ENCODE data around the gene GFER. TPM values are rescaled to one million over a fixed set of nuclear protein-coding genes. Genes with fewer than 3 reads are reported as not detected.
A peak's percentile ranks its signal among the peaks of the same experiment; 100 is the strongest.

The GFER gene
- total RNA-seq, 1 donor = 8.7 TPM

- Histone ChIP-seq H3K4me1 (ENCODE audit: insufficient read depth, low read length) (peaks cover 4% of the 10 kb centered on the region), H2AFZ (ENCODE audit: low read length) (no peak overlapping the region), H3K36me3 (ENCODE audit: insufficient read depth, low read length) (no peaks in the 10 kb centered on the region), H3K4me2 (ENCODE audit: insufficient read depth, low read length) (no peak overlapping the region), H3K4me3 (ENCODE audit: insufficient read depth, low read length) (no peak overlapping the region), H4K20me1 (ENCODE audit: insufficient read depth, low read length) (no peaks in the 10 kb centered on the region), H3K27ac (ENCODE audit: low read depth, low read length) (no peak overlapping the region), H3K9me3 (ENCODE audit: low read depth, low read length) (no peaks in the 10 kb centered on the region), H3K79me2 (ENCODE audit: insufficient read depth, low read length) (peaks cover 3% of the 10 kb centered on the region), H3K27me3 (ENCODE audit: insufficient read depth, low read length) (peaks cover 14% of the 10 kb centered on the region)
- DNase-seq (ENCODE audit: insufficient read length, low spot score, missing footprints) = no peak
- TF ChIP-seq CTCF (IDR thresholded peaks at IDR 0.05; ENCODE audit: extremely low read depth, low read depth, low read length) = no peak
These were observed 31.3 kb downstream of the GFER start for GRCh38 chr16:2015117-2015946.

- Histone ChIP-seq H3K4me1 (ENCODE audit: insufficient read depth, low read length) (no peaks in the 10 kb centered on the region), H3K4me3 (ENCODE audit: insufficient read depth, low read length) (no peak overlapping the region), H3K9me3 (ENCODE audit: low read depth, low read length) (no peaks in the 10 kb centered on the region), H2AFZ (ENCODE audit: low read length) (no peak overlapping the region), H3K4me2 (ENCODE audit: insufficient read depth, low read length) (no peak overlapping the region), H3K27me3 (ENCODE audit: insufficient read depth, low read length) (peaks cover 19% of the 10 kb centered on the region), H3K36me3 (ENCODE audit: insufficient read depth, low read length) (no peaks in the 10 kb centered on the region), H4K20me1 (ENCODE audit: insufficient read depth, low read length) (no peaks in the 10 kb centered on the region), H3K27ac (ENCODE audit: low read depth, low read length) (no peak overlapping the region), H3K79me2 (ENCODE audit: insufficient read depth, low read length) (no peaks in the 10 kb centered on the region)
- no peak for TF ChIP-seq CTCF (IDR thresholded peaks at IDR 0.05; ENCODE audit: extremely low read depth, low read depth, low read length)
- DNase-seq (ENCODE audit: insufficient read length, low spot score, missing footprints) = no peak
These were observed 31.9 kb downstream of the GFER start for GRCh38 chr16:2015947-2016208.

- peaks cover 19% of the 10 kb centered on the region for H3K27me3 ChIP-seq (ENCODE audit: insufficient read depth, low read length)
- no peaks in the 10 kb centered on the region for H3K36me3 ChIP-seq (ENCODE audit: insufficient read depth, low read length)
- H3K4me3 ChIP-seq (ENCODE audit: insufficient read depth, low read length) = no peak overlapping the region
- DNase-seq (ENCODE audit: insufficient read length, low spot score, missing footprints) = no peak
- no peak overlapping the region for H3K27ac ChIP-seq (ENCODE audit: low read depth, low read length)
- no peaks in the 10 kb centered on the region for H3K4me1 ChIP-seq (ENCODE audit: insufficient read depth, low read length)
- no peak overlapping the region for H2AFZ ChIP-seq (ENCODE audit: low read length)
- TF ChIP-seq CTCF (IDR thresholded peaks at IDR 0.05; ENCODE audit: extremely low read depth, low read depth, low read length) = peak; percentile 41
- H3K79me2 ChIP-seq (ENCODE audit: insufficient read depth, low read length) = no peaks in the 10 kb centered on the region
- H4K20me1 ChIP-seq (ENCODE audit: insufficient read depth, low read length) = no peaks in the 10 kb centered on the region
- H3K9me3 ChIP-seq (ENCODE audit: low read depth, low read length) = no peaks in the 10 kb centered on the region
- no peak overlapping the region for H3K4me2 ChIP-seq (ENCODE audit: insufficient read depth, low read length)
These were observed 32.5 kb downstream of the GFER start for GRCh38 chr16:2016407-2016922.

- Histone ChIP-seq H3K27ac (ENCODE audit: low read depth, low read length) (no peak within 1 kb of the TSS), H3K79me2 (ENCODE audit: insufficient read depth, low read length) (no peaks in the 10 kb centered on the region), H3K4me1 (ENCODE audit: insufficient read depth, low read length) (peaks cover 4% of the 10 kb centered on the region), H2AFZ (ENCODE audit: low read length) (no peak within 1 kb of the TSS), H3K4me3 (ENCODE audit: insufficient read depth, low read length) (no peak within 1 kb of the TSS), H4K20me1 (ENCODE audit: insufficient read depth, low read length) (no peaks in the 10 kb centered on the region), H3K9me3 (ENCODE audit: low read depth, low read length) (no peaks in the 10 kb centered on the region), H3K36me3 (ENCODE audit: insufficient read depth, low read length) (no peaks in the 10 kb centered on the region), H3K27me3 (ENCODE audit: insufficient read depth, low read length) (peaks cover 19% of the 10 kb centered on the region), H3K4me2 (ENCODE audit: insufficient read depth, low read length) (no peak within 1 kb of the TSS)
- no peak for TF ChIP-seq CTCF (IDR thresholded peaks at IDR 0.05; ENCODE audit: extremely low read depth, low read depth, low read length)
- no peak for DNase-seq (ENCODE audit: insufficient read length, low spot score, missing footprints)
These were observed 35.5 kb downstream of the GFER start, which contains the start of gene NPW for GRCh38 chr16:2019518-2019920. Gene NPW (plus strand): TSS chr16:2019785.

All from osteoblast (primary cell).